ENCODE results near the gene PTBP2. TPM values are rescaled to one million over a fixed set of nuclear protein-coding genes. Genes with fewer than 3 reads are reported as not detected.

Gene PTBP2
- total and polyA plus RNA-seq, 2 experiments from 2014 or later, result 8.3 to 9.6 TPM

DNA sequence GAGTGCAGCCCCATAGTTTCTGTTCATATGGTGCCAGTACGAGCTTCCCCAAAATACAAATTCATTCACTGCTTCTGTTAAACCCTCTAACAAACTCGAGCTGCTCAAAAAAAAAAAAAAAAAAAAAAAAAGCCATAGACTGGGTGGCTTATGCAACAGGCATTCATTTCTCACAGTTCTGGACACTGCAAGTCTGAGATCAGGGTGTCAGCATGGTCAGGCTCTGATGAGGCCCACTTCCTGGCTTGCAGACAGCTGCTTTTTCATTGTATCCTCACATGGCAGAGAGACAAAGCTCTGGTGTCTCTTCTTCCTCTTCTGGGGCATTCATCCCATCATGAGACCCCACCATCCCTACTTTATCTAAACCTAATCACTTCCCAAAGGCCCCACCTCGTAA is 121.6 kb downstream of the PTBP2 start:
- in situ Hi-C loops (cut with MboI), result no loop called here

DNA sequence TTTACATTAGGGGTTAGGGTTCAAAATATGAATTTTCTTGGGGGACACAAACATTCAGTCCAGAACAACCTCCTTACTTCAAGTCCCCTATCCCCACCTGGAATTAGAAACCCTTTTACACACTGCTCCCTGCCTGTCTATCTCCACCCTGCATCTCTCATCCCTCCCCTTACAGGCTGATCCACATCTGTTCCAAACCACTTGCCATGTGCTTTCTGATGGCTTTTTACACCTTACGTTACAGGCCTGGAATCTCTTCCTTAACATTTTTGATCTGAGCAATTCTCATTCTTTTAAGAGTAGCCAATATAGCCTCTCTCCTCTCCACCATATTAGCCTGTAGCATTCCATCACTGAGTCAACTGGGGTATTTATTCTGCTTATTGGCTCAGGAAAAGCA is 122.0 kb downstream of the PTBP2 start:
- Histone ChIP-seq H3K27me3 (replicated peaks; ENCODE audit: insufficient read depth) (no peaks in the 10 kb centered on the region), H3K27ac (peak overlapping the region; percentile 16; the same call in 1 of the 2 replicates), H3K9ac (peak overlapping the region; percentile 29), H3K9me2 (ENCODE audit: insufficient read depth) (no peaks in the 10 kb centered on the region), H3K79me2 (ENCODE audit: insufficient read depth) (no peaks in the 10 kb centered on the region), H2AFZ (peak overlapping the region; percentile 72), H3K4me2 (ENCODE audit: unreplicated experiment) (peak overlapping the region; percentile 45), H3K36me3 (ENCODE audit: low read depth) (no peaks in the 10 kb centered on the region), H3F3A (ENCODE audit: insufficient read depth) (no peaks in the 10 kb centered on the region), H4K20me1 (ENCODE audit: insufficient read depth) (no peaks in the 10 kb centered on the region), H3K9me3 (ENCODE audit: low read depth) (no peaks in the 10 kb centered on the region), H3K4me1 (ENCODE audit: insufficient read depth) (peaks cover 9% of the 10 kb centered on the region), H3K4me3 (no peak overlapping the region)
- TF ChIP-seq EZH2 (IDR thresholded peaks at IDR 0.05; ENCODE audit: insufficient read depth, poor library complexity, severe bottlenecking), result no peak
- TF ChIP-seq EZH2phosphoT487 (IDR thresholded peaks at IDR 0.05; ENCODE audit: insufficient read depth, low read depth), result no peak
- in situ Hi-C loops (cut with MboI), result no loop called here
- 94 to 100% methylated on average over 1 of the region's 1 CpG for WGBS, 2 experiments (ENCODE audit: low coverage in 1 of 2, low lambda C conversion rate in 2 of 2, missing lambda C conversion rate in 2 of 2)
- DNase-seq, result no peak

More for the DNA sequence above, 121.6 kb downstream of the PTBP2 start:
- Histone ChIP-seq H3K9me2 (ENCODE audit: insufficient read depth) (no peaks in the 10 kb centered on the region), H3K4me3 (no peak overlapping the region), H3K9ac (peak overlapping the region; percentile 29), H3K79me2 (ENCODE audit: insufficient read depth) (no peaks in the 10 kb centered on the region), H3K4me2 (ENCODE audit: unreplicated experiment) (peak overlapping the region; percentile 45), H2AFZ (peak overlapping the region; percentile 72), H3K36me3 (ENCODE audit: low read depth) (no peaks in the 10 kb centered on the region), H3F3A (ENCODE audit: insufficient read depth) (no peaks in the 10 kb centered on the region), H3K27ac (peak overlapping the region; percentile 16; the same call in 1 of the 2 replicates), H4K20me1 (ENCODE audit: insufficient read depth) (no peaks in the 10 kb centered on the region), H3K9me3 (ENCODE audit: low read depth) (no peaks in the 10 kb centered on the region), H3K4me1 (ENCODE audit: insufficient read depth) (peaks cover 9% of the 10 kb centered on the region), H3K27me3 (replicated peaks; ENCODE audit: insufficient read depth) (no peaks in the 10 kb centered on the region)
- DNase-seq, result peak; percentile 74
- TF ChIP-seq EZH2 (IDR thresholded peaks at IDR 0.05; ENCODE audit: insufficient read depth, poor library complexity, severe bottlenecking) (no peak), EZH2phosphoT487 (IDR thresholded peaks at IDR 0.05; ENCODE audit: insufficient read depth, low read depth) (no peak)
- 65 to 89% methylated on average over 2 to 3 of the region's 3 CpGs for WGBS, 2 experiments (ENCODE audit: low coverage in 1 of 2, low lambda C conversion rate in 2 of 2, missing lambda C conversion rate in 2 of 2)

DNA sequence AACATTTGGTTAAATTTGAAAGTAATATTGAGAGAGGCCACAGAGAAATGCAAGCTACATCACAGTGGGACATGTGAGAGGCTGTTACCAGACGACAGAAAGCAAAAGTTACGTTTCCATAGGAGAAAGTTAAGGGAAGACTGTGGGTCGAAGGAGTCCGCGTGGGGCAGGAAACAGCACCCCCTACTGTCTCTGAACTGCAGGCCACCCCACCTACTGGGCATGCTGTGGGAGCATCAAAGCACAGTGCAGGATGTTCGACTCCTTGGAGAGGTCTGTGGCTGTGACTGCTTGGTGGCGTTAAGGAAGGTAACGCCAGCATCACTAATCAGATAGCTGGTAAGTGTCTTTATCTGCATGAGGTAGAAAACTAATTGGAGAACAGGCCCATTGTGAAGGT is 123.9 kb downstream of the PTBP2 start:
- in situ Hi-C loops (cut with MboI), result no loop called here
- Histone ChIP-seq H3K27me3 (replicated peaks; ENCODE audit: insufficient read depth) (no peaks in the 10 kb centered on the region), H2AFZ (no peak overlapping the region), H3K9ac (no peak overlapping the region), H3K9me3 (ENCODE audit: low read depth) (no peaks in the 10 kb centered on the region), H3K9me2 (ENCODE audit: insufficient read depth) (no peaks in the 10 kb centered on the region), H3K4me2 (ENCODE audit: unreplicated experiment) (no peak overlapping the region), H3K27ac (no peak overlapping the region), H3K4me3 (no peak overlapping the region), H3K36me3 (ENCODE audit: low read depth) (no peaks in the 10 kb centered on the region), H3K4me1 (ENCODE audit: insufficient read depth) (peaks cover 9% of the 10 kb centered on the region), H3F3A (ENCODE audit: insufficient read depth) (no peaks in the 10 kb centered on the region), H3K79me2 (ENCODE audit: insufficient read depth) (no peaks in the 10 kb centered on the region), H4K20me1 (ENCODE audit: insufficient read depth) (no peaks in the 10 kb centered on the region)
- 90 to 92% methylated on average over 8 of the region's 8 CpGs for WGBS, 2 experiments (ENCODE audit: low coverage in 1 of 2, low lambda C conversion rate in 2 of 2, missing lambda C conversion rate in 2 of 2)
- TF ChIP-seq EZH2phosphoT487 (IDR thresholded peaks at IDR 0.05; ENCODE audit: insufficient read depth, low read depth) (no peak), EZH2 (IDR thresholded peaks at IDR 0.05; ENCODE audit: insufficient read depth, poor library complexity, severe bottlenecking) (no peak)
- DNase-seq, result peak; percentile 7

DNA sequence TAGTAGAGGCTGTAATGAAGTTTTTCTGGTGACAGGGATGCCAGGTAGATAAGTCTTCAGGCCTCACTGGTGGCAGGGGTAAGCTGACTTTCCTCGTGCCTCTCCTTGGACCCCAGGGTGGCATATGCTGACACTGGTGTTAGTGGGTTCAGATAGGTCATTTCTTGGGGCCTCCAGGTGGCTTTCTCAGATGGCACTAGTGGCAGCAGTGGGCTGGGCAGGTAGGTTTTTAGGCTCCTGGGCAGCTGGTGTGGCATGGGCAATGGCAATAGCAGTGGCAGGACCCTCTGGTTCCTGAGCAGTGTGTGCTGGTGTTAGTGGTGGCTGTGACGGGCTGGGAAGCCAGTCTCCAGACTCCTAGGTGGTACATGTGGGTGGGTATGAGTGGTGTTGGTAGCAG is 140.3 kb downstream of the PTBP2 start:
- H3K9me3 ChIP-seq (ENCODE audit: low read depth), result peaks cover 6% of the 10 kb centered on the region
- H4K20me1 ChIP-seq (ENCODE audit: insufficient read depth), result no peaks in the 10 kb centered on the region
- H2AFZ ChIP-seq, result no peak overlapping the region
- TF ChIP-seq EZH2 (IDR thresholded peaks at IDR 0.05; ENCODE audit: insufficient read depth, poor library complexity, severe bottlenecking) (no peak), EZH2phosphoT487 (IDR thresholded peaks at IDR 0.05; ENCODE audit: insufficient read depth, low read depth) (no peak)
- peaks cover 19% of the 10 kb centered on the region for H3F3A ChIP-seq (ENCODE audit: insufficient read depth)
- peaks cover 17% of the 10 kb centered on the region for H3K4me1 ChIP-seq (ENCODE audit: insufficient read depth)
- H3K27me3 ChIP-seq (replicated peaks; ENCODE audit: insufficient read depth), result no peaks in the 10 kb centered on the region
- no peak overlapping the region for H3K4me3 ChIP-seq
- no peaks in the 10 kb centered on the region for H3K9me2 ChIP-seq (ENCODE audit: insufficient read depth)
- DNase-seq, result no peak
- no peaks in the 10 kb centered on the region for H3K79me2 ChIP-seq (ENCODE audit: insufficient read depth)
- no peak overlapping the region for H3K9ac ChIP-seq
- 75 to 88% methylated on average over 2 of the region's 2 CpGs for WGBS, 2 experiments (ENCODE audit: low coverage in 1 of 2, low lambda C conversion rate in 2 of 2, missing lambda C conversion rate in 2 of 2)
- no peaks in the 10 kb centered on the region for H3K36me3 ChIP-seq (ENCODE audit: low read depth)
- H3K4me2 ChIP-seq (ENCODE audit: unreplicated experiment), result no peak overlapping the region
- in situ Hi-C loops (cut with MboI), result no loop called here
- no peak overlapping the region for H3K27ac ChIP-seq

DNA sequence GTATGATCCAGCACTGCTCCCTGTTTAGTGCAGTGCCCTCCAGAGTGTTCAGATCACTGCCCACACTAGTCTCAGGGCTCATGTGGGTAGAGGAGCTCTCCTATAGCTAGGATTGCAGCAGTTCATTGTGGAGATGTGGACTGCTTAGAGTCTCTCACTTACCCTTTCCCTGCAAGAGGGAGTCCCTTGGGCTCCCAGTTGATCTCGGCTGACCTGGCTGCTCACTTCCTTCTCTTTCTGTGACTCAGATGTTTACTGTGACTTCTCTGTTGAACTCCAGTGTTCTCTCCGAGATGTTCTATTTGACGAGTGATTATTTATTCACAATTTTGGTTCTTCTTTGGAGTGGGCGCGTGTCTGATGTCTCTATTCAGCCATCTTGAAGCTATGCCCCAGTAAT is 141.9 kb downstream of the PTBP2 start:
- Histone ChIP-seq H3K4me2 (ENCODE audit: unreplicated experiment) (no peak overlapping the region), H3K4me1 (ENCODE audit: insufficient read depth) (peaks cover 17% of the 10 kb centered on the region), H3K27me3 (replicated peaks; ENCODE audit: insufficient read depth) (no peaks in the 10 kb centered on the region), H4K20me1 (ENCODE audit: insufficient read depth) (no peaks in the 10 kb centered on the region), H3K4me3 (no peak overlapping the region), H3K79me2 (ENCODE audit: insufficient read depth) (no peaks in the 10 kb centered on the region), H3K9me2 (ENCODE audit: insufficient read depth) (no peaks in the 10 kb centered on the region), H3F3A (ENCODE audit: insufficient read depth) (peaks cover 21% of the 10 kb centered on the region), H3K9ac (no peak overlapping the region), H2AFZ (no peak overlapping the region), H3K9me3 (ENCODE audit: low read depth) (peaks cover 6% of the 10 kb centered on the region), H3K27ac (no peak overlapping the region), H3K36me3 (ENCODE audit: low read depth) (no peaks in the 10 kb centered on the region)
- no peak for TF ChIP-seq EZH2 (IDR thresholded peaks at IDR 0.05; ENCODE audit: insufficient read depth, poor library complexity, severe bottlenecking)
- no peak for TF ChIP-seq EZH2phosphoT487 (IDR thresholded peaks at IDR 0.05; ENCODE audit: insufficient read depth, low read depth)
- 89 to 91% methylated on average over 5 of the region's 5 CpGs for WGBS, 2 experiments (ENCODE audit: low coverage in 1 of 2, low lambda C conversion rate in 2 of 2, missing lambda C conversion rate in 2 of 2)
- no peak for DNase-seq
- in situ Hi-C loops (cut with MboI), result no loop called here

Data from GM23248 (cell line).